Measurements from ENCODE around the gene DNAJC11. TPM values are rescaled to one million over a fixed set of nuclear protein-coding genes. Genes with fewer than 3 reads are reported as not detected.

DNAJC11 gene
- polyA plus RNA-seq, 4 donors: 37.8 to 52.6 (median 40.3) TPM

GRCh38 chr1:6612641-6613360 lies 88.8 kb downstream of the DNAJC11 start:
- FAIRE-seq: no peak

GRCh38 chr1:6603915-6604558 lies 97.6 kb downstream of the DNAJC11 start:
- Histone ChIP-seq H3K4me3 (ENCODE audit: low read depth in 1 of 3, low read length in 3 of 3) (peak overlapping the region in 2 of 3 donors; percentile 41 to 89), H3K9me3 (ENCODE audit: control insufficient read depth in 2 of 2, insufficient read depth in 1 of 2, low read depth in 1 of 2, low read length in 1 of 2) (no peaks in the 10 kb centered on the region), H3K4me1 (ENCODE audit: control insufficient read depth in 3 of 3, insufficient read depth in 2 of 3, low read depth in 1 of 3, low read length in 2 of 3) (peaks cover 0 to 22% (median 3%) of the 10 kb centered on the region in 3 donors), H3K27ac (ENCODE audit: low read depth in 1 of 3, low read length in 2 of 3) (peak overlapping the region; percentile 95 to 100 (median 99)), H3K27me3 (ENCODE audit: control insufficient read depth in 3 of 3, insufficient read depth in 3 of 3, low read length in 3 of 3) (no peaks in the 10 kb centered on the region), H3K36me3 (ENCODE audit: control insufficient read depth in 3 of 3, insufficient read depth in 2 of 3, low read depth in 1 of 3, low read length in 3 of 3) (peaks cover 0 to 9% (median 0%) of the 10 kb centered on the region in 3 donors)
- no peak for FAIRE-seq
- WGBS, 3 donors: 38 to 65% (median 63%) methylated on average over 19 of the region's 19 CpGs
- DNase-seq: no peak

More at GRCh38 chr1:6612641-6613360, 88.8 kb downstream of the DNAJC11 start:
- Histone ChIP-seq H3K4me1 (ENCODE audit: control insufficient read depth in 3 of 3, insufficient read depth in 2 of 3, low read depth in 1 of 3, low read length in 2 of 3) (no peaks in the 10 kb centered on the region), H3K9me3 (ENCODE audit: control insufficient read depth in 2 of 2, insufficient read depth in 1 of 2, low read depth in 1 of 2, low read length in 1 of 2) (no peaks in the 10 kb centered on the region), H3K36me3 (ENCODE audit: control insufficient read depth in 3 of 3, insufficient read depth in 2 of 3, low read depth in 1 of 3, low read length in 3 of 3) (peaks cover 0 to 10% (median 0%) of the 10 kb centered on the region in 3 donors), H3K27ac (ENCODE audit: low read depth in 1 of 3, low read length in 2 of 3) (peak overlapping the region; percentile 88 to 91 (median 90)), H3K27me3 (ENCODE audit: control insufficient read depth in 3 of 3, insufficient read depth in 3 of 3, low read length in 3 of 3) (no peaks in the 10 kb centered on the region), H3K4me3 (ENCODE audit: low read depth in 1 of 3, low read length in 3 of 3) (peak overlapping the region; percentile 85 to 99 (median 87))
- peak in 1 of 2 donors; percentile 62 for DNase-seq
- 0 to 1% (median 1%) methylated on average over 44 to 67 of the region's 67 CpGs for WGBS, 3 donors

- FAIRE-seq (no peak), DNase-seq (peak; percentile 71 to 90)
- WGBS, 3 donors: 1% methylated on average over 35 to 36 of the region's 36 CpGs
- Histone ChIP-seq H3K4me1 (ENCODE audit: control insufficient read depth in 3 of 3, insufficient read depth in 2 of 3, low read depth in 1 of 3, low read length in 2 of 3) (peaks cover 0 to 22% (median 3%) of the 10 kb centered on the region in 3 donors), H3K27ac (ENCODE audit: low read depth in 1 of 3, low read length in 2 of 3) (peak overlapping the region; percentile 95 to 100 (median 99)), H3K9me3 (ENCODE audit: control insufficient read depth in 2 of 2, insufficient read depth in 1 of 2, low read depth in 1 of 2, low read length in 1 of 2) (no peaks in the 10 kb centered on the region), H3K27me3 (ENCODE audit: control insufficient read depth in 3 of 3, insufficient read depth in 3 of 3, low read length in 3 of 3) (no peaks in the 10 kb centered on the region), H3K36me3 (ENCODE audit: control insufficient read depth in 3 of 3, insufficient read depth in 2 of 3, low read depth in 1 of 3, low read length in 3 of 3) (peaks cover 0 to 13% (median 0%) of the 10 kb centered on the region in 3 donors), H3K4me3 (ENCODE audit: low read depth in 1 of 3, low read length in 3 of 3) (peak overlapping the region; percentile 41 to 89 (median 54))
Measured at GRCh38 chr1:6603238-6603914, 98.2 kb downstream of the DNAJC11 start.

GRCh38 chr1:6602669-6603237 lies 98.9 kb downstream of the DNAJC11 start, which contains the start of gene KLHL21:
Gene KLHL21, minus strand, starts transcription at chr1:6602869. Its CDS starts 52 bp downstream, at chr1:6602817.
- Histone ChIP-seq H3K4me1 (ENCODE audit: control insufficient read depth in 3 of 3, insufficient read depth in 2 of 3, low read depth in 1 of 3, low read length in 2 of 3) (peaks cover 0 to 22% (median 3%) of the 10 kb centered on the region in 3 donors), H3K9me3 (ENCODE audit: control insufficient read depth in 2 of 2, insufficient read depth in 1 of 2, low read depth in 1 of 2, low read length in 1 of 2) (no peaks in the 10 kb centered on the region), H3K27ac (ENCODE audit: low read depth in 1 of 3, low read length in 2 of 3) (peak within 1 kb of the TSS; percentile 95 to 100 (median 99)), H3K4me3 (ENCODE audit: low read depth in 1 of 3, low read length in 3 of 3) (peak within 1 kb of the TSS; percentile 72 to 89 (median 82)), H3K27me3 (ENCODE audit: control insufficient read depth in 3 of 3, insufficient read depth in 3 of 3, low read length in 3 of 3) (no peaks in the 10 kb centered on the region), H3K36me3 (ENCODE audit: control insufficient read depth in 3 of 3, insufficient read depth in 2 of 3, low read depth in 1 of 3, low read length in 3 of 3) (peaks cover 0 to 19% (median 4%) of the 10 kb centered on the region in 3 donors)
- WGBS, 3 donors: 0% methylated on average over 24 to 84 of the region's 84 CpGs
- FAIRE-seq (no peak), DNase-seq (peak; percentile 88 to 94)

- Histone ChIP-seq H3K4me3 (ENCODE audit: low read depth in 1 of 3, low read length in 3 of 3) (peak overlapping the region; percentile 72 to 89 (median 82)), H3K27me3 (ENCODE audit: control insufficient read depth in 3 of 3, insufficient read depth in 3 of 3, low read length in 3 of 3) (no peaks in the 10 kb centered on the region), H3K36me3 (ENCODE audit: control insufficient read depth in 3 of 3, insufficient read depth in 2 of 3, low read depth in 1 of 3, low read length in 3 of 3) (peaks cover 0 to 26% (median 5%) of the 10 kb centered on the region in 3 donors), H3K9me3 (ENCODE audit: control insufficient read depth in 2 of 2, insufficient read depth in 1 of 2, low read depth in 1 of 2, low read length in 1 of 2) (no peaks in the 10 kb centered on the region), H3K4me1 (ENCODE audit: control insufficient read depth in 3 of 3, insufficient read depth in 2 of 3, low read depth in 1 of 3, low read length in 2 of 3) (peaks cover 0 to 22% (median 3%) of the 10 kb centered on the region in 3 donors), H3K27ac (ENCODE audit: low read depth in 1 of 3, low read length in 2 of 3) (peak overlapping the region; percentile 68 to 95 (median 76))
- no peak for FAIRE-seq
- WGBS, 3 donors: 0% methylated on average over 77 to 103 of the region's 103 CpGs
- peak; percentile 43 to 84 for DNase-seq
Measured at GRCh38 chr1:6601923-6602668, 99.5 kb downstream of the DNAJC11 start.

GRCh38 chr1:6601049-6601922 lies 100.3 kb downstream of the DNAJC11 start:
- Histone ChIP-seq H3K4me1 (ENCODE audit: control insufficient read depth in 3 of 3, insufficient read depth in 2 of 3, low read depth in 1 of 3, low read length in 2 of 3) (peaks cover 0 to 22% (median 3%) of the 10 kb centered on the region in 3 donors), H3K27me3 (ENCODE audit: control insufficient read depth in 3 of 3, insufficient read depth in 3 of 3, low read length in 3 of 3) (no peaks in the 10 kb centered on the region), H3K4me3 (ENCODE audit: low read depth in 1 of 3, low read length in 3 of 3) (peak overlapping the region; percentile 72 to 89 (median 82)), H3K27ac (ENCODE audit: low read depth in 1 of 3, low read length in 2 of 3) (peak overlapping the region; percentile 68 to 95 (median 71)), H3K36me3 (ENCODE audit: control insufficient read depth in 3 of 3, insufficient read depth in 2 of 3, low read depth in 1 of 3, low read length in 3 of 3) (peaks cover 4 to 34% (median 5%) of the 10 kb centered on the region in 3 donors), H3K9me3 (ENCODE audit: control insufficient read depth in 2 of 2, insufficient read depth in 1 of 2, low read depth in 1 of 2, low read length in 1 of 2) (no peaks in the 10 kb centered on the region)
- 0% methylated on average over 39 to 40 of the region's 40 CpGs for WGBS, 3 donors
- no peak for FAIRE-seq
- peak; percentile 78 to 80 for DNase-seq

All from small intestine (tissue), 7 donors.